GM12878 (cell line): ENCODE data around the gene HEXB. TPM values are rescaled to one million over a fixed set of nuclear protein-coding genes. Genes with fewer than 3 reads are reported as not detected.

ENCODE experiments used
- ATAC-seq: fragments of 200-7000 bp; cut with Tn5 transposase; 3 replicates; pipeline ENCODE4 v1.9.1; 2020; ENCODE audit warnings: mild to moderate bottlenecking, moderate library complexity
- BruUV-seq: library from RNA; stranded (reverse); fragments of 400-500 nt; replicated peaks from 2 replicates; lab custom pipeline; 2021; lab: Mats Ljungman, UMichigan
- CTCF ChIA-PET: fragments of 300-600 bp; sonication (Branson Sonifier 250); formaldehyde crosslinking; extraction: SDS; loops from one replicate; lab custom pipeline; 2021; ENCODE audit warnings: inconsistent platforms; lab: Yijun Ruan, JAX
- POLR2A ChIA-PET: fragments of 350-600 bp; formaldehyde crosslinking; extraction: SDS; loops from one replicate; lab custom pipeline; 2021; ENCODE audit warnings: inconsistent platforms; lab: Charles Lee
- RAD21 ChIA-PET: fragments of 300-600 bp; sonication (Branson Sonifier 250); formaldehyde crosslinking; loops from one replicate; lab custom pipeline; 2023; ENCODE audit warnings: antibody characterized with exemption; ENCODE audit not compliant: unreplicated experiment; lab: Charles Lee
- SMC1A ChIA-PET: fragments of 300-600 bp; sonication (Branson Sonifier 250); formaldehyde crosslinking; loops from one replicate; lab custom pipeline; 2023; ENCODE audit not compliant: unreplicated experiment, uncharacterized antibody; lab: Charles Lee
- DNase-seq: peaks from one replicate; pipeline ENCODE4 v3.0.0-alpha.2; 2011; ENCODE audit warnings: low read depth, low spot score
- FAIRE-seq: peaks from 3 replicates; lab custom pipeline; 2011; peaks lifted over from hg19 to GRCh38; lab: Jason Lieb, UNC
- H2AFZ ChIP-seq: 2 replicates; pipeline ENCODE4 v1.6.0; 2011; ENCODE audit warnings: low read depth, low read length, control low read depth; ENCODE audit not compliant: control insufficient read depth
- H3K27ac ChIP-seq: 2 replicates; pipeline ENCODE4 v1.5.1; 2011; ENCODE audit warnings: control low read depth; ENCODE audit not compliant: control insufficient read depth, insufficient read depth
- H3K27me3 ChIP-seq, 2 experiments: replicated peaks in 1 of 2; 2 replicates each; pipeline versions ENCODE4 v1.6.0 to v1.6.1; 2011; ENCODE audit warnings: low read length in 1 of 2; ENCODE audit not compliant: control insufficient read depth in 2 of 2, insufficient read depth in 2 of 2
- H3K36me3 ChIP-seq, 2 experiments: 2 replicates each; pipeline ENCODE4 v1.5.1; 2011; ENCODE audit warnings: low read length in 1 of 2; ENCODE audit not compliant: control insufficient read depth in 2 of 2, insufficient read depth in 2 of 2
- H3K4me1 ChIP-seq: 2 replicates; pipeline ENCODE4 v1.6.1; 2011; ENCODE audit warnings: mild to moderate bottlenecking, low read length, moderate library complexity, mixed read lengths; ENCODE audit not compliant: control insufficient read depth, insufficient read depth
- H3K4me2 ChIP-seq: 2 replicates; pipeline ENCODE4 v1.6.0; 2011; ENCODE audit warnings: control low read depth; ENCODE audit not compliant: control insufficient read depth, insufficient read depth
- H3K4me3 ChIP-seq: fragments of 200-600 bp; sonication (generic); 2 replicates; pipeline ENCODE4 v1.5.1; 2016
- H3K79me2 ChIP-seq: 2 replicates; pipeline ENCODE4 v1.6.0; 2011; ENCODE audit warnings: low read length; ENCODE audit not compliant: control insufficient read depth, insufficient read depth
- H3K9ac ChIP-seq: 2 replicates; pipeline ENCODE4 v1.8.0; 2011; ENCODE audit warnings: low read length, control low read depth, mixed read lengths; ENCODE audit not compliant: control insufficient read depth, insufficient read depth
- H3K9me3 ChIP-seq: replicated peaks from 3 replicates; pipeline ENCODE4 v1.5.1; 2011; ENCODE audit warnings: mild to moderate bottlenecking, low read length; ENCODE audit not compliant: control insufficient read depth, insufficient read depth
- H4K20me1 ChIP-seq: 2 replicates; pipeline ENCODE4 v1.6.0; 2011; ENCODE audit not compliant: control insufficient read depth, insufficient read depth
- ATF7 ChIP-seq: fragments of 450-650 bp; IDR thresholded peaks from 2 replicates; pipeline ENCODE4 v1.6.1; 2016; ENCODE audit warnings: low read depth, mild to moderate bottlenecking
- CBX3 ChIP-seq: fragments of 200-600 bp; sonication (generic); IDR thresholded peaks from 2 replicates; pipeline ENCODE4 v1.6.1; 2016; ENCODE audit warnings: low read depth, borderline replicate concordance
- KDM1A ChIP-seq: fragments of 200-600 bp; sonication (generic); IDR thresholded peaks from 2 replicates; pipeline ENCODE4 v1.6.1; 2016; ENCODE audit warnings: borderline replicate concordance
- NFYB ChIP-seq: IDR thresholded peaks from 2 replicates; pipeline ENCODE4 v1.6.1; 2011; ENCODE audit warnings: low read depth, mild to moderate bottlenecking, low read length, improper control_type of control experiment, moderate library complexity; ENCODE audit not compliant: insufficient read depth
- PML ChIP-seq: IDR thresholded peaks from 2 replicates; pipeline ENCODE4 v1.6.1; 2012; ENCODE audit warnings: low read length, inconsistent platforms
- TCF7 ChIP-seq: IDR thresholded peaks from 2 replicates; pipeline ENCODE4 v1.6.1; 2014; ENCODE audit warnings: antibody characterized with exemption, borderline replicate concordance
- ZZZ3 ChIP-seq: IDR thresholded peaks from 2 replicates; pipeline ENCODE4 v1.6.1; 2011; ENCODE audit warnings: low read depth; ENCODE audit not compliant: control insufficient read depth, insufficient read length
- WGBS: methylation state at CpG from one replicate; pipeline ENCODE4 v1.1.6; 2016; ENCODE audit warnings: low lambda C conversion rate; ENCODE audit not compliant: insufficient replicate concordance, insufficient coverage; ENCODE audit errors: missing lambda C conversion rate; 5-methylcytosine and 5-hydroxymethylcytosine counted together
- in situ Hi-C: fragments of 300-500 bp; cut with MboI; formaldehyde crosslinking; loops from 9 replicates; pipeline ENCODE4 v1.14.3; 2018; ENCODE audit warnings: mixed read lengths
- intact Hi-C: fragments of 100-400 bp; cut with micrococcal nuclease; formaldehyde crosslinking; loops from one replicate; pipeline ENCODE4 v1.14.2; 2022; ENCODE audit not compliant: unreplicated experiment
- polyA plus RNA-seq, 11 experiments: library from polyadenylated mRNA; depleted of rRNA in 4 of 11; unstranded in 6 of 11; stranded (reverse) in 5 of 11; fragments of >200 nt; fragmentation: Nextera tagmentation in 4 of 11; fragmentation: Illumina TruSeq in 1 of 11; extraction: Ambion mirVana in 4 of 11; extraction: Trizol in 1 of 11; gene quantifications; 1 replicate in 1 of 11; 2 replicates in 10 of 11; pipeline versions ENCODE4 v1.2.1 to v1.2.3, GENCODE V29; 2011 to 2016; ENCODE audit warnings: inconsistent platforms in 2 of 11, missing spikeins in 2 of 11, low read depth in 1 of 11
- total RNA-seq, 4 experiments: library from RNA; depleted of rRNA in 3 of 4; stranded (reverse); fragments of >200 nt in 3 of 4; fragmentation: Illumina TruSeq in 1 of 4; extraction: Trizol in 1 of 4; gene quantifications; 2 replicates each; pipeline versions ENCODE4 v1.2.1 to v1.2.3, GENCODE V29; 2013 to 2021
- TF ChIP-seq, protein P1 (sequence below): fragments of 450-650 bp; IDR thresholded peaks from 2 replicates; pipeline ENCODE4 v1.6.1; 2016; ENCODE audit warnings: mild to moderate bottlenecking

HEXB gene
- total and polyA plus RNA-seq, 10 of the 15 experiments (the other 5 are each of a cell fraction or from before 2014, with no cell fraction given): 13.5 to 76.0 (median 42.6) TPM

DNA sequence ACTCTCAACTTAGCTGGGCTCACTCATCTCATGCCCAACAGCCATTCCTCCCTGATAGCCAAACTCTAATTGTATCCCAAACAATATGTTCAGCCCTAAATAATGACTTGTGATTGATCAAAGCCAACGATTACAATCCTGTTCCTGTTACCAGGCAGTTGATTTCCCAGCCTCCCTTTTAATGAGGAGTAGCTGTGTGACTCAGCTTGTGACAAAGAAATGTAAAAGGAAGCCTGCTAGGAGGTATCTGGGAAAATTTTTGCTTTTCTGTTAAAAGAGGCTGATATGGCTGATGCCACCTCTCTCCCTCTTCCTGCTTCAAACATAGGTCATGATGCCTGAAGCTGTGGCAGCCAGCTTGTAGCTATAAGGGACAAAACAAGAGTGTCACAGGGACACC lies 24.9 kb upstream of the HEXB start:
- no peak for DNase-seq
- no peaks in the 10 kb centered on the region for H4K20me1 ChIP-seq
- no peak for ATAC-seq
- intact Hi-C loops: no loop called here
- ChIA-PET SMC1A (no interaction called here), POLR2A (no interaction called here), CTCF (interaction anchor here (4.0 kb wide), 1 partner anchor 10 kb away, joined by 10 read pairs; no protein-coding TSS in a partner anchor), RAD21 (no interaction called here)
- no TSS peak for BruUV-seq
- TF ChIP-seq NFYB (no peak), CBX3 (no peak), TCF7 (no peak), ATF7 (no peak), PML (no peak), ZZZ3 (no peak), KDM1A (no peak)
- TF ChIP-seq, protein P1, sequence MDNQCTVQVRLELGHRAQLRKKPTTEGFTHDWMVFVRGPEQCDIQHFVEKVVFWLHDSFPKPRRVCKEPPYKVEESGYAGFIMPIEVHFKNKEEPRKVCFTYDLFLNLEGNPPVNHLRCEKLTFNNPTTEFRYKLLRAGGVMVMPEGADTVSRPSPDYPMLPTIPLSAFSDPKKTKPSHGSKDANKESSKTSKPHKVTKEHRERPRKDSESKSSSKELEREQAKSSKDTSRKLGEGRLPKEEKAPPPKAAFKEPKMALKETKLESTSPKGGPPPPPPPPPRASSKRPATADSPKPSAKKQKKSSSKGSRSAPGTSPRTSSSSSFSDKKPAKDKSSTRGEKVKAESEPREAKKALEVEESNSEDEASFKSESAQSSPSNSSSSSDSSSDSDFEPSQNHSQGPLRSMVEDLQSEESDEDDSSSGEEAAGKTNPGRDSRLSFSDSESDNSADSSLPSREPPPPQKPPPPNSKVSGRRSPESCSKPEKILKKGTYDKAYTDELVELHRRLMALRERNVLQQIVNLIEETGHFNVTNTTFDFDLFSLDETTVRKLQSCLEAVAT: no peak
- H3K4me3 ChIP-seq: no peak overlapping the region
- no peaks in the 10 kb centered on the region for H3K79me2 ChIP-seq
- WGBS: 0% methylated on average over 1 of the region's 1 CpG
- H3K27me3 ChIP-seq: peaks cover 0 to 2% of the 10 kb centered on the region in 2 experiments; a peak in 3 of 4 replicates
- in situ Hi-C loops: no loop called here
- no peak overlapping the region for H3K4me2 ChIP-seq
- no peak overlapping the region for H3K27ac ChIP-seq
- FAIRE-seq: no peak
- H3K9ac ChIP-seq: no peak overlapping the region
- no peaks in the 10 kb centered on the region for H3K36me3 ChIP-seq
- no peaks in the 10 kb centered on the region for H3K4me1 ChIP-seq
- no peak overlapping the region for H2AFZ ChIP-seq
- no peaks in the 10 kb centered on the region for H3K9me3 ChIP-seq
